ENCODE data around the gene GALM.

GRCh38 chr2:38692636-38693318, 26.9 kb downstream of the GALM start:
- TF ChIP-seq CTCF (conservative IDR thresholded peaks at IDR 0.05; ENCODE audit: low read depth, low read length) (no peak), EZH2phosphoT487 (IDR thresholded peaks at IDR 0.05; ENCODE audit: borderline replicate concordance, low read length) (no peak)

Measured in PC-3 (cell line).